Lung (tissue), 12 donors: Measurements from ENCODE around the gene THAP4. TPM values are rescaled to one million over a fixed set of nuclear protein-coding genes. Genes with fewer than 3 reads are reported as not detected.
"Not testable (repeated sequence)": the region's sequence is repeated elsewhere in the genome, so short reads cannot be mapped to it uniquely, and the experiment has no call there.

Source experiments
- ATAC-seq: fragments of 200-7000 bp; cut with Tn5 transposase; one replicate; pipeline ENCODE4 v1.9.1; 2020; ENCODE audit warnings: moderate number of reproducible peaks; ENCODE audit not compliant: insufficient read depth, low FRiP score
- DNase-seq, 3 donors: peaks; one replicate each; pipeline ENCODE4 v3.0.0-alpha.2; 2013 to 2017
- H3K27ac ChIP-seq, 2 donors: one replicate each; pipeline ENCODE4 v1.5.1; 2013; ENCODE audit warnings: mild to moderate bottlenecking in 2 of 2, moderate library complexity in 2 of 2, control low read depth in 1 of 2, inconsistent platforms in 1 of 2, low read depth in 1 of 2, low read length in 1 of 2
- H3K27me3 ChIP-seq, 3 donors: one replicate each; pipeline ENCODE4 v1.5.1; 2013; ENCODE audit warnings: low read length in 2 of 3; ENCODE audit not compliant: control insufficient read depth in 3 of 3, insufficient read depth in 3 of 3
- H3K36me3 ChIP-seq, 4 donors: one replicate each; pipeline ENCODE4 v1.5.1; 2013; ENCODE audit warnings: low read length in 4 of 4, mild to moderate bottlenecking in 1 of 4, moderate library complexity in 1 of 4; ENCODE audit not compliant: control insufficient read depth in 4 of 4, insufficient read depth in 4 of 4
- H3K4me1 ChIP-seq, 5 donors: one replicate each; pipeline ENCODE4 v1.5.1; 2013; ENCODE audit warnings: low read length in 5 of 5, mild to moderate bottlenecking in 2 of 5, moderate library complexity in 1 of 5; ENCODE audit not compliant: control insufficient read depth in 5 of 5, insufficient read depth in 5 of 5
- H3K4me3 ChIP-seq: one replicate; pipeline ENCODE4 v1.5.1; 2013; ENCODE audit warnings: mild to moderate bottlenecking, control low read depth, moderate library complexity
- H3K9ac ChIP-seq, 2 donors: one replicate each; pipeline ENCODE4 v1.5.1; 2013; ENCODE audit warnings: low read length in 2 of 2, control low read depth in 1 of 2; ENCODE audit not compliant: insufficient read depth in 1 of 2
- H3K9me3 ChIP-seq, 4 donors: one replicate each; pipeline ENCODE4 v1.5.1; 2013; ENCODE audit warnings: low read length in 3 of 4, mild to moderate bottlenecking in 1 of 4, moderate library complexity in 1 of 4; ENCODE audit not compliant: control insufficient read depth in 4 of 4, insufficient read depth in 3 of 4
- CTCF ChIP-seq: IDR thresholded peaks from 2 replicates; pipeline ENCODE4 v1.5.1; 2012; ENCODE audit warnings: mild to moderate bottlenecking; ENCODE audit errors: control extremely low read depth, extremely low read depth
- WGBS, 2 donors: extraction: QIAGEN DNeasy Blood & Tissue Kit; methylation state at CpG; one replicate each; pipeline ENCODE4 v1.1.7; 2013; 5-methylcytosine and 5-hydroxymethylcytosine counted together
- polyA plus RNA-seq, 2 donors: library from polyadenylated mRNA; stranded (reverse); fragments of 200-250 nt; gene quantifications; one replicate each; pipeline ENCODE4 v1.2.1, GENCODE V29; 2013
- total RNA-seq, 2 donors: library from RNA; depleted of rRNA in 1 of 2; stranded (reverse); fragments of >200 nt in 1 of 2; gene quantifications; one replicate each; pipeline ENCODE4 v1.2.1, GENCODE V29; 2014 to 2021
- donor health status: control.
- donor health status: control.
- donor health status: Bipolar disorder and iron deficiency.
- donor health status: healthy.
- donor health status: DM: yes; HTN: yes; CAD: no.

The THAP4 gene
- total and polyA plus RNA-seq, 4 donors: 40.0 to 53.7 (median 45.0) TPM

GRCh38 chr2:241668354-241668753 is 31.4 kb upstream of the THAP4 start:
- DNase-seq (no peak), ATAC-seq (no peak)
- WGBS, 2 donors: 97% methylated on average over 21 of the region's 21 CpGs
- H3K36me3 ChIP-seq: peaks cover 4 to 62% (median 17%) of the 10 kb centered on the region in 4 donors
- no peak overlapping the region for H3K4me3 ChIP-seq
- no peak overlapping the region for H3K9ac ChIP-seq
- peaks cover 0 to 8% (median 0%) of the 10 kb centered on the region in 5 donors for H3K4me1 ChIP-seq
- no peak overlapping the region for H3K27ac ChIP-seq
- H3K9me3 ChIP-seq: no peaks in the 10 kb centered on the region
- no peaks in the 10 kb centered on the region for H3K27me3 ChIP-seq
- TF ChIP-seq CTCF: no peak

- no peak for ATAC-seq
- H3K27ac ChIP-seq: no peak overlapping the region
- peaks cover 4 to 50% (median 21%) of the 10 kb centered on the region in 4 donors for H3K36me3 ChIP-seq
- H3K27me3 ChIP-seq: no peaks in the 10 kb centered on the region
- H3K4me3 ChIP-seq: no peak overlapping the region
- 83 to 85% methylated on average over 42 of the region's 42 CpGs for WGBS, 2 donors
- peak; percentile 45 to 81 (median 73) for DNase-seq
- no peak overlapping the region for H3K9ac ChIP-seq
- H3K4me1 ChIP-seq: peaks cover 0 to 8% (median 0%) of the 10 kb centered on the region in 5 donors
- no peak for TF ChIP-seq CTCF
- no peaks in the 10 kb centered on the region for H3K9me3 ChIP-seq
These were observed 29.9 kb upstream of the THAP4 start for GRCh38 chr2:241666627-241667400.

GRCh38 chr2:241665731-241666440 is 28.9 kb upstream of the THAP4 start:
- Histone ChIP-seq H3K9me3 (no peaks in the 10 kb centered on the region), H3K27me3 (no peaks in the 10 kb centered on the region), H3K27ac (no peak overlapping the region), H3K4me3 (no peak overlapping the region), H3K4me1 (peaks cover 0 to 8% (median 0%) of the 10 kb centered on the region in 5 donors), H3K36me3 (peaks cover 4 to 45% (median 22%) of the 10 kb centered on the region in 4 donors), H3K9ac (no peak overlapping the region)
- TF ChIP-seq CTCF: no peak
- no peak for DNase-seq
- ATAC-seq: no peak
- WGBS, 2 donors: 89 to 91% methylated on average over 23 of the region's 23 CpGs

- not testable (repeated sequence) for H3K9me3 ChIP-seq, H3K4me3 ChIP-seq, H3K4me1 ChIP-seq, H3K27me3 ChIP-seq, H3K9ac ChIP-seq, H3K27ac ChIP-seq, ATAC-seq, DNase-seq
- peaks cover 0 to 42% (median 23%) of the 10 kb centered on the region in 4 donors for H3K36me3 ChIP-seq
- WGBS, 2 donors: 92 to 96% methylated on average over 24 of the region's 24 CpGs
These were observed 25.8 kb upstream of the THAP4 start for GRCh38 chr2:241662731-241663130.
